SH-SY5Y (cell line): ENCODE results near the gene BEND7.

Experiments used
- GATA2 ChIP-seq: IDR thresholded peaks from 2 replicates; pipeline ENCODE4 v1.6.1; 2011; ENCODE audit warnings: mild to moderate bottlenecking, low read depth, low read length
- GATA3 ChIP-seq: IDR thresholded peaks from 2 replicates; pipeline ENCODE4 v1.6.1; 2011; ENCODE audit warnings: low read depth, mild to moderate bottlenecking, low read length, moderate library complexity

The BEND7 gene

DNA sequence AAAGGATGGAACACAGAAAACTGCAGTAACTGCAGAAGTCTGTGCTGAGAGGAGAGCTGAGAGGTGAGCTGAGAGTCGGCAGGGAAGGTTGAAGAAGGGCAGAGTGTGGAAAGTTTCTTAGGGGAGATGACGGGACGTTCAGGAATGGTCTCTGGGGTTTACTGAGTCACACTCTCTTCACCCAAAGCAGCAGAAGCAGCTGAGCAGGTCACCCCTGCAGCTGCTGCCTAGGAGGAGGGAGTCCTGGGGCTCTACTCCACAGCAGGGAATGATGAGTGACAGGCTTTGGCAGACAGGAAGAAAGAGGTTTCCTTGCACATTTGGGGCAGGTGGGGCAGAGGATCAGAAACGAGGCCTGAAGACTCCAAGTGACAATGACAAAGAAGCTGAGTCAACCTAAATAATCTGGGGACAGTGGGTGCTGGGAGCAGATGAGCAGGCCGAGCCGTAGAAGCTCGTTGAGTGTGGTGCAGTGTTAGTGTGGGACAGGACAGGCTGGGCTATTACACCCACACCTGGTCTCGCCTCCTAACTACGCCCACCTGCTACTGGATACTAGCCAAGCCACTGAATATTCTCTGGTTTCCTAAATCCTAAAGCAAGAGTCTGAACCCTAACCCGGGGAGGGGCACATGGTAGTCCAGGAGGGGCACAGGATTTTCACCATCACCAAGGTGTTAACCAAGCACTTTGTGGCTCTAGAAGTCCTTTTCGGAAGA is 24.9 kb downstream of the BEND7 start:
- TF ChIP-seq GATA2, result no peak

DNA sequence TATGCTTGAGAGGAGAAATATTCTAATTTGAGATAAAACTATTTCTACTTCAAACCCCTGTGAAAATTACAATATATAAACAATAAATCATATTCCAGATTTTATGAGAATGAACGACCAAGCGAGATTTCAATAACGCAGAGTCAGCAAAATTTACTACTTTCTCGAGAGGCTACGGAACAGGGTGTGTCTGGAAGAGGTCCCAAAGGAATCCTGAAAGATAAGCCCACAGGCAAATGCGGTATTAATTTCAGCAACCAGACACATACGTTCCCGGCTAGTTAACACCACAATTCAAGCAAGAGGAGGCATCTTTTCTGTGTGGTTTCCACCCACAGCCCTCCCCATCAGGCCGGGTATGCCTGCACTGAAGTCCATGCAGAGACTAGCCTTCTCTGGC is 26.4 kb downstream of the BEND7 start:
- no peak for TF ChIP-seq GATA3
- TF ChIP-seq GATA2, result no peak

DNA sequence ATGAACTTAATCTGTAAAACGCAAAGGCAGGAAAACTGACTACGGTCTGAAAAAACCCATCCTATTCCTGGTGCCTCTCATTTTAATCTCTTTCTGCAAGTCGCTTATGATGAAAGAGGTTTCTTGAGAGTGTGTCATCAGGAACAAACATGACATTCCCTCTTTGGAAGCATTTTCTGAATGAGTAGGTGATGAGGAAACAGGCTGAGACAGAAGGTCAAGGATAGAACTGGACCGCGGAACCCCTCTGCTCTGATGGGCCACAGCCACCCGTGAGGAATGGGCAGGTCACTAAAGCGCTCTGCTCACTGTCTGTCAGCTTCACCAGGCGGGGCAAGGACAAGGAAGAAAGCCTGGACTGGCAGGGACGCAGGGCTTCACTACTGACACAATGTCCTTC is 28.6 kb downstream of the BEND7 start:
- no peak for TF ChIP-seq GATA2
- no peak for TF ChIP-seq GATA3

DNA sequence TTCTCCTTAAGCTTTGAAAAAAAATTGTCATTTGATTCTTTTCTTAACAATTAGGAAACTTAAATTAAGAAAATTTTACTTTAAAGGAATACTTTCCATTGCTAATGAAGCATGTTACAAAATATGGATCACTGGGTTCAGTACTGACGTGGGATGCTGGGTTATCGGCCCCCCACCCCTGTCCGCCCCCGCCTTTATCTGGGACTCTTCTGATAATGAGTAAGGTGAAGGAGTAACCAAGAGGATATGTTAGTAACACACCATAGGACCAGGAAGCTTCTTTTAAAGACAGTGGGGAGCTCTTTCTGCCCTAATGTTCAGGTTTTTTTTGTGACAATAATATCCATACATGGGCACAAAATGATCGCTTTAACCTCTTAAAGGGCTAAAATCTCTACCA is 29.7 kb downstream of the BEND7 start:
- TF ChIP-seq GATA2, result no peak
- no peak for TF ChIP-seq GATA3

DNA sequence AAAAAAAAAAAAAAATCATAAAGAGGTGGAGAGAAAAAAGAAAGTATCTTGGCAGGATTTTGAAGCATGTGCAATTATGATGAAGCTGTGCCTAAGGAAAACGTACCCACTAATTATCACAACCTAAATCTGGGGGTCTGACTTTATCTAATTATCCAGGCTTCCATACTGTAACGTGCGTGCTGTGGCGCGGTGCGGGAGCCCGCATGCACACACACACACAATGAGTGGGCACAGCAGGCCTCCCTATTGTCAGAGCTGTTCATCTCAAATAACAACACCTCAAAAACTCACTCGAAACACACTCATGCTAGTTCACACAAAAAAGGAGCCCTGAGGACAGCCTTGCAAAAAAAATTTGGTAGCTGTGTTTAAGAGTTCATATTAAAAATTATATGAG is 31.9 kb downstream of the BEND7 start:
- TF ChIP-seq GATA2, result no peak

DNA sequence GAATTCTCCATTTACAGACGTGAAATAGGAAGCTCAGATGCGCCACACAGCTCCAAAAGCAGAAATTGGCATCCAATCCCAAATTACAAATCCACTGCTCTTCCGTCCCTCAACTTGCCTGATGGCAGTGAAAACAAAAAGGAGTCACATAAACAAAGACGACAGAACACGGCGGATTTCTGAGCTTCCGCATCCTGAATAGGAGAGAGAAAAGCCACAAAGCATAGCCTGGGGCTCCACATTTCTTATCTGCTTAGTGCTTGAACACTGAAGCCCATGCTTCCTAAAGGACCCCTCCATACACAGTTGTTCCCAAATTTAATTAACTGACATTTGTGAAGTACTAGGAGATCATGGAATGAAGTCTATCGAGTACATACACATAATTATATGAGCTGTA is 32.6 kb downstream of the BEND7 start:
- TF ChIP-seq GATA2 (no peak), GATA3 (no peak)

DNA sequence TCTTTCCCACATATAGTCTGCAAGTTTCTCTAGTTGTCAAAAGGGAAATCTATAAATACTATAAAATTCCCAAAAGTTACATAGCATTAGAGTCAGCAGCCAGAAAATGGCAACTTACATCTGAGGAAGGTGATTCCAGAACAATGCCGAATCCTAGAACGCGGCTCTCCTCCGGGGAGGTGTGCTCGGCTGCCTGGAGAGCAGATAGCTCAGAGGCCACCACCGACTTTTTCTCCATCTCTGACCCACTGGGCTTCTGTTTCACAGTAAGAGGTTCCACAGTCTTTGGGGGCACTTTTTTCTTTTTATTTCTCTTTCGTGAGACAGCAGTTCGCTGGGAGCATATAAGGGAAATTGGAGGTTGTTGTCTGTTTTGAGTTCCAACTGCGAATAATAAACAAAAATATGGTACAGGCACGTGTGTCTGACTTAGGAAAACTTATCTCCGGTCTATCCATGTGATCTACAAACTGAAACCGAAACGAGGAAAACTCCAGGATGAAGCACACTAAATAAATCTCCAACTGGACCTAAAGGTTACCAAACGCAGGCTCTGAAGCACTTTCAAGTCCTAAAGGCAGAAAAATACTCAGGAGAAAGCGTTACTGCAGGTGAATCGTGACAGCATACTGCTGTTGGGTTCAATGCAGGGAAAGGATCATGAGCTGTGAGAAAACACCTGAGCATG is 36.2 kb downstream of the BEND7 start:
- TF ChIP-seq GATA2 (no peak), GATA3 (no peak)

DNA sequence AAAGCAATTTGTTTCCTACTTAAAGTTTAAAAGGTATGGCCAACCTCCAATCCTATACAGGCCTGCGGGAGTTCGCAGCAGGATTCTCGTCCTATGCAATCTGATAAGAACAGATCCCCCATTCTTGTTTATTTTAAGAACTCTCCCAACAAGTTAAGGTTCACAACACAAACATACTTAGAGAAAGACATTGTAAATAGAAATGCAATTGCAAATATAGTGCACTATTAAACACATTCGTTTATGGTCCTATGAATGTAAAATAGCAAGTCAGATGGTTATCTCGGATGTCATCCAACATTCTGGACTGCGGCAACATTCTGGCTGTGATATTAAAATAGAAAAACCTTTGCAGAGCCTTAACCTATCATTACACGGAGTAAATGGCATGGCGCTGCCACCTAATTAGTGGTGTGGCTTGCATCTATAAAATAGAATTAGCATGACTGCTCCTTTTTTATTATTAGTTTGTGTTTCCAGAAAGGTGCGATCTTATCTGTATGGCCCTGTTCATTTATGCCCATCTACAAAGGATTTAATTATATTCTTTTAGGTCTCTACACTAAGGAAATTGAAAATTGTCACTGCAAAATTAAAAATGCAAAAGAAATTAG is 37.0 kb downstream of the BEND7 start:
- TF ChIP-seq GATA3 (peak; percentile 52), GATA2 (peak; percentile 48)

DNA sequence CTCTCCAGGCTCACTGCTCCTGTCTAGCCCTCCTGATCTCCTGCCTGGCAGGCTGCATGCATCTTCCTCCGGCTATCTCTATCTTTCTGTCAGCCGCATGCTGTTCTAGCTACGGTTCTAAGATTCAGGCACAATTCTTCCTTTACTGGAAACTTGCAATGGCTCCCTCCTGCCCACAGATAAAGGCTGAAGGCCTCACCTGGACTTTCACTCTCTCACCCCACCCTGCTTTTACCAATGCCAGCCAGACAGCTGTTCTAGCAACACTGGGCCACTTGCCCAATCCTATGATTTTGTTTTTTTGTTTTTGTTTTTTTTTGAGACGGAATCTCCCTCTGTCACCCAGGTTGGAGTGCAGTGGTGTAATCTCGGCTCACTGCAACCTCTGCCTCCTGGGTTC is 38.3 kb downstream of the BEND7 start:
- TF ChIP-seq GATA3 (no peak), GATA2 (no peak)

DNA sequence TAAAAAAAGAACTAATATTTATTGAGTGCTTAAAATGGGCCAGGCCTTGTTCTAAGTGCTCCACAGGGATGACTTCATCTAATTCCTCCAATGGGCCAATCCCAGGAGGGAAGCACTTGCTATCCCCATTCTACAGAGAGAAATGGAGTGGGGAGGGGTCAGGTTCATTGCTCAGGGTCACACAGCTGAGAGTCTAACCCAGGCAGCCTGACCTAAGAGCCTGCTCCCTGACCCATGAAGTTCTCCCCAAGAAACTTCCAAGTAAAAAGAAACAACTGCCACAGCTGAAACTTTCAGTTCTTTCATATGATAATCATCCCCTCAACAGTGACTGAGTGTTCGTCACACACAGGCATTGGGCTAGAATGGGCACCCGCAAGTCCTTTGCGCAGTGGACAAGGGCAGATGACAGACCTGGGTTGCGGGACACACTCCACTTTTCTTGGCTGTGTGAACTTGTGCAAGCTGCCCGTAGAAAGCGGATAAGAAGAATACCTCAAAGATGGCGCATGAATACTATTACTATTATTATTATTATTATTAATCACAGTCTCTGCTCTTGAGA is 39.7 kb downstream of the BEND7 start:
- TF ChIP-seq GATA2, result no peak
- TF ChIP-seq GATA3, result no peak

DNA sequence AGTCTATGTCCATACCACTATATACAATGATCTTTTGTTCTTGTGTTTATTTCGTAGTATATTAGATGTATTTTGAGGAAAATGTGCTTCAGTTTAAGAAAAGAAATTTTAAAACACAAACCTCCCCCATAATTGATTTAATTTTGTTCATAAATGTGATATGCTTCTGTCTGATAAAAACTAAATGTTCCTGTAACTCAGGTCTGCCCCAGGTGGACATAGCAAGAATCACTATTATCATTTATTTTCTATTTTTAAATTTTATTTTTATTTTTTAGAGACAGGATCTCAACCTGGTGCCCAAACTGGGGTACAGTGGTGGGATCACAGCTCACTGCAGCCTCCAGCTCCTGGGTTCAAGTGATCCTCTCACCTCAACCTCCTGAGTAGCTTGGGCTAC is 43.2 kb downstream of the BEND7 start:
- no peak for TF ChIP-seq GATA2

DNA sequence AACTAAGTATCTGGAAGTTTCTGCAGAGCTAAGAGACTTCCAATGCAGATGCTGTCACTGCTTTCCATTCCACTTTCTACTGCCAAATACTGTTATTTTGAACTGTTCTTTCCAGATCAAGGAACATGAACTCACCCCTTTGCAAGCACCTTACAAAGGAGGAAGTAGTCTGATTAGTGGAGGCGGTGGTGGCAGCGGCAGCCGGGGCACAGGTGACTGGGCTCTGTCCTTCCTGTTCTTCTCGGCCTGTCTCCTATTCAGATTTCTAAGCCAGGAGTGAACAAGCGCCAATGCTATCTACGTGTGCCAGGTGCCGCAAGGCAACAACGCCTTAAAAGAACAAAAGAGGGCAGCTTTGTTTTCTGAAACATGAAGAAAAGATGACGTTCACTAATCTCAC is 44.9 kb downstream of the BEND7 start:
- TF ChIP-seq GATA2 (no peak), GATA3 (no peak)

DNA sequence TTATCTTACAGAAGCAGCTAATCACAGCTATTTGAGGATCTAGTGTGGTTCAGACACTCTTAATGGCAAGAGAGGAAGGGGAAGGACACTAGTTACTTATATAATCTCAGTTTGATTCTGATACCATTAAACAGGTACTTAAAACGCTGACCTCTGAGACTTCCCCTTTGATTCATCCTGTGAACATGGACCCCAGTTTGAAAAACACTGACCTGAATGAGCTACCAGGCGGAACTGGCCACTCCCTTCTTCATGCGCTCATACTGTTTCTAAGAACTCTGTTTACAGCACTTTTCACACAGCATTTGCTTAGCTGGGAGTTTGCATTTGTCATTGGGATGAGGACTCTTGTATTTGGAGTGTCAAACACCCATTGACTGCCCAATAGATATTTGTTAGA is 45.7 kb downstream of the BEND7 start:
- TF ChIP-seq GATA3 (no peak), GATA2 (no peak)

DNA sequence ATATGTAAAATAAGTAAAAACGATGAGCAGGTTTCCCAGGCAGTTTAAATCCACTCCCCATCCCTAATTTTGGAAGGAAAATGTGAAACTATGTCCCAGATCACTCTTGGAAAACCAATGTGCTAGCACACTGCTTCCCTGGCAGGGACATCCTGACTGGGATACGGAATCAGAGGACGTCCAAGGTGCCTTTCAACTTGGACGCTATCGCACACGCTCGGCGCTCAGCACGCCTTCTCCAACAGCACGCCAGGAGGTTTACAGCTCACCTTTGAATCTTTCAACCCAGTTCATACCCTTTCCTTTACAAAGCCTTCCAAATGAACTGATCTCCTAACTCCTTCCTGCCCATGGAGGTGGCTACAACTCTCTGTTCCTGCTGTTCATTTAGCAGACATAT is 47.1 kb downstream of the BEND7 start:
- no peak for TF ChIP-seq GATA2
- no peak for TF ChIP-seq GATA3

DNA sequence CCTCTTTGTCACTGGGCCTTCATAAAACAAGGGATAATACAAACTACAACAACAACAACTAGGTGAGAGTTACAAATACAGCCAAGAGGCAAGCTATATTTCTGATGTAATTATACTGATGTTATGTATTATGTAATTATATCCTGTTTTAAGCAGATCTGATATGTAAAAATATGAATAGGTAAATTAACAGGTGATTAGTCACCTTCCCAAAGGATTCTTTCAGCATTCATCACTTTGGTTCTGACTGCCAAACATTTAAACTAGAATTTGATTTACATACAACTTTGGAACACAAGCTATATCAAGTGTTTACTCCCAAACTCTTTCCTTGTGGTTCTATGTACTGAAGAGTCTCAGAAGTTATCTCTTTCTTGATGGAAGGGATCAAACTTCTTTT is 53.7 kb downstream of the BEND7 start:
- TF ChIP-seq GATA3 (no peak), GATA2 (no peak)

DNA sequence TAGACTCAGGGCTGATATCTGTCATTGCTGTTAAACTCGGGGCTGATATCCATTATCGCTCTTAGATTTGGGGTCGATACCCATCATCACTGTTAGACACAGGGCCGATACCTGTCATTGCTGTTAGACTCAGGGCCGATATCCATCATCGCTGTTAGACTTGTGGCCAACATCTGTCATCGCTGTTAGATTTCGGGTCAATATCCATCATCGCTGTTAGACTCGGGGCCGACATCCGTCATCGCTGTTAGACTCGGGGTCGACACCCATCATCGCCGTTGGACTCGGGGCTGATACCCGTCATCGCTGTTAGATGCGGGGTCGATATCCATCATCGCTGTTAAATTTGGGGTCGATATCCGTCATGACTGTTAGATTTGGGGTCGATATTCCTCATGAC is 54.8 kb downstream of the BEND7 start:
- TF ChIP-seq GATA2 (no peak), GATA3 (no peak)
